Mammary epithelial cell (primary cell): Measurements from ENCODE around the gene CLASP1.
"Not testable (repeated sequence)": the region's sequence is repeated elsewhere in the genome, so short reads cannot be mapped to it uniquely, and the experiment has no call there.

ENCODE experiments used
- CTCF ChIP-seq, 2 donors: IDR thresholded peaks in 1 of 2; conservative IDR thresholded peaks in 1 of 2; 2 replicates each; pipeline ENCODE4 v1.5.1; 2011 to 2012; ENCODE audit warnings: inconsistent platforms in 2 of 2, low read length in 2 of 2, mild to moderate bottlenecking in 2 of 2, control low read depth in 1 of 2, low read depth in 1 of 2; ENCODE audit not compliant: insufficient read depth in 1 of 2; ENCODE audit errors: extremely low read depth in 1 of 2
- EZH2 ChIP-seq: IDR thresholded peaks from 2 replicates; pipeline ENCODE4 v1.6.1; 2012; ENCODE audit warnings: low read length, inconsistent platforms, borderline replicate concordance

- not testable (repeated sequence) for TF ChIP-seq CTCF (conservative IDR thresholded peaks at IDR 0.05 in 1 of 2, IDR thresholded peaks at IDR 0.05 in 1 of 2; ENCODE audit: extremely low read depth in 1 of 2, insufficient read depth in 1 of 2, low read depth in 1 of 2, low read length in 2 of 2); EZH2
Observed at GRCh38 chr2:121639846-121640245, 9.4 kb downstream of the CLASP1 start.
